Coronary artery (tissue), 2 donors: ENCODE data around the gene IQGAP2.

Experiments used
- DNase-seq: peaks from one replicate; pipeline ENCODE4 v3.0.0-alpha.2; 2017; ENCODE audit warnings: low spot score
- H3K27ac ChIP-seq, 2 donors: fragments of 200-600 bp; sonication (generic); one replicate each; pipeline ENCODE4 v1.5.1; 2016 to 2019
- H3K4me3 ChIP-seq: fragments of 200-600 bp; sonication (generic); 2 replicates; pipeline ENCODE4 v1.5.1; 2016; ENCODE audit warnings: mild to moderate bottlenecking, moderate library complexity
- CTCF ChIP-seq: fragments of 200-600 bp; sonication (generic); IDR thresholded peaks from one replicate; pipeline ENCODE4 v1.5.1; 2019; ENCODE audit warnings: antibody characterized with exemption

Gene IQGAP2

GRCh38 chr5:76754668-76755078, 351.6 kb downstream of the IQGAP2 start:
- TF ChIP-seq CTCF = no peak
- DNase-seq = no peak
- Histone ChIP-seq H3K27ac (no peak overlapping the region), H3K4me3 (no peak overlapping the region)

DNA sequence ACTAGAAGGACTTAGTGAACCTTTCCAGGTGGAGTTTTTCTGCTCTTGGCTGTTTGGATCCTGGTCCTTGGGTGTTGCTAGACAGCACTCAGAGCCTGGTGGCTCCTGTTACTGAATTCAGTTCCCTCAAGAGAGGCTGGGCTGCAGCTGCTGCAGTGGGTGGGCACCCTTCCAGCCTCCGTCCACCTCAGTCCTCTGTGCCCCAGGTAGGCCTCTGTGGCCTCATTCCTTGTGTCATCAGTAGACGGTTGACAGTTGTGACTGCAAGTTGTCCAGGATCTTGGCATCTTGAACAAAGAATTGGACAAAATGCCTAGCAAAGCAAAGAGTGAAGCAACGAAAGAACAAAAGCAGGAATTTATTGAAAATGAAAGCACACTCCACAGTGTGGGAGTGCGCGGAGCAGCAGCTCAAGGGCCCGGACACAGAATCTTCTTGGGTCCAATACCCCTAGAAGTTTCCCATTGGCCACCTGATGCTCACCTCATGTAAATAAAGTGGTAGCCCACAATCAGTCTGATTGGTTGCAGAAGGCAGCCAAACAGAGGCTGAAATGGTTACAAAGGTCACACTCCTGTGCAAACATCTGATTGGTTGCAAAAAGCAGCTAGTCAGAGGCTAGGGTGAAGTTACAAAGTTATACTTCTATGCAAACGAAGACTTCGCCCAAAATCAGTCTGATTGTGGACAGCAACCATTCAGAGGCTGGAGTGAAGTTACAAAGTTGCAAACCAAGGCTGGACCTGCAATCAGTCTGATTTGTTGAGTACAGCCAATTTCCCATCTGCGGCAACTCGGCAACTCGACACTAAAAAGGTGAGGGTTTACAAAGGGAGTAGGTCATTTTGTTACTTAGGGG, 352.9 kb downstream of the IQGAP2 start:
- no peak for TF ChIP-seq CTCF
- no peak for DNase-seq
- no peak overlapping the region for H3K4me3 ChIP-seq
- no peak overlapping the region for H3K27ac ChIP-seq

- no peak for DNase-seq
- no peak for TF ChIP-seq CTCF
- Histone ChIP-seq H3K27ac (no peak overlapping the region), H3K4me3 (no peak overlapping the region)
Measured at GRCh38 chr5:76757049-76757448, 354.0 kb downstream of the IQGAP2 start.
